Stomach (tissue), 4 donors: ENCODE data around the gene PNMA8B.

Experiments
- POLR2A ChIP-seq, 4 donors: fragments of 450-650 bp; IDR thresholded peaks; one replicate each; pipeline ENCODE4 v1.6.1; 2016; ENCODE audit warnings: antibody characterized with exemption in 4 of 4, control low read depth in 2 of 4, mild to moderate bottlenecking in 1 of 4, moderate library complexity in 1 of 4
- TF ChIP-seq, protein P1 (sequence below), 7 experiments: fragments of 450-650 bp in 4 of 7; fragments of 200-600 bp in 3 of 7; sonication (generic) in 3 of 7; IDR thresholded peaks; one replicate each; pipeline ENCODE4 v1.5.1; 2016 to 2019; ENCODE audit warnings: antibody characterized with exemption in 7 of 7, control low read depth in 2 of 7, mild to moderate bottlenecking in 1 of 7

DNA sequence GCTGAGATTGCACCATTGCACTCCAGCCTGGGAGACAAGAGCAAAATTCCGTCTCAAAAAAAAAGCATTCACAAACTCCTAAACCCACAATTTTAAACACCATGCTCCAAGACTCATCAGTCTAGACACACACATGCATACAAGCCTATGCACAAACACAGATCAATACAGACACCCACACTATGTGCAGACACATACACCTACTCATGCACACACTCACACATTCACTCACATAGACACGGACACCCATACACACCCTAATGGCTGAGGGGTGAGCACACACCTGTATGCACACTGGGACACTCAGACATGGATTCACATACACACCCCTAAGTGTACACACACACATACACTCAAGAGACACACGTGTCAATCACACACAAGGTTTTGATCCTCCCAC lies 9.3 kb downstream of the PNMA8B start:
- TF ChIP-seq, protein P1, sequence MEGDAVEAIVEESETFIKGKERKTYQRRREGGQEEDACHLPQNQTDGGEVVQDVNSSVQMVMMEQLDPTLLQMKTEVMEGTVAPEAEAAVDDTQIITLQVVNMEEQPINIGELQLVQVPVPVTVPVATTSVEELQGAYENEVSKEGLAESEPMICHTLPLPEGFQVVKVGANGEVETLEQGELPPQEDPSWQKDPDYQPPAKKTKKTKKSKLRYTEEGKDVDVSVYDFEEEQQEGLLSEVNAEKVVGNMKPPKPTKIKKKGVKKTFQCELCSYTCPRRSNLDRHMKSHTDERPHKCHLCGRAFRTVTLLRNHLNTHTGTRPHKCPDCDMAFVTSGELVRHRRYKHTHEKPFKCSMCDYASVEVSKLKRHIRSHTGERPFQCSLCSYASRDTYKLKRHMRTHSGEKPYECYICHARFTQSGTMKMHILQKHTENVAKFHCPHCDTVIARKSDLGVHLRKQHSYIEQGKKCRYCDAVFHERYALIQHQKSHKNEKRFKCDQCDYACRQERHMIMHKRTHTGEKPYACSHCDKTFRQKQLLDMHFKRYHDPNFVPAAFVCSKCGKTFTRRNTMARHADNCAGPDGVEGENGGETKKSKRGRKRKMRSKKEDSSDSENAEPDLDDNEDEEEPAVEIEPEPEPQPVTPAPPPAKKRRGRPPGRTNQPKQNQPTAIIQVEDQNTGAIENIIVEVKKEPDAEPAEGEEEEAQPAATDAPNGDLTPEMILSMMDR (IDR thresholded peaks at IDR 0.05) = no peak
- no peak for TF ChIP-seq POLR2A (IDR thresholded peaks at IDR 0.05)
